NCI-H187 treated with DMSO at 0.1 percent for 48 hours (cell line): ENCODE results near the gene UBAC2.

ENCODE experiments used
- DNase-seq: peaks from one replicate; lab custom pipeline; 2025; lab: John Stamatoyannopoulos, UW

Gene UBAC2

GRCh38 chr13:99339230-99339721, 138.6 kb downstream of the UBAC2 start:
- DNase-seq: no peak

- no peak for DNase-seq
Measured at GRCh38 chr13:99339736-99340397, 139.2 kb downstream of the UBAC2 start.

GRCh38 chr13:99340638-99341037, 140.0 kb downstream of the UBAC2 start:
- DNase-seq: no peak

- DNase-seq: no peak
Measured at GRCh38 chr13:99341969-99342722, 141.5 kb downstream of the UBAC2 start.

- no peak for DNase-seq
Measured at GRCh38 chr13:99342723-99343315, 142.2 kb downstream of the UBAC2 start.

- no peak for DNase-seq
Measured at GRCh38 chr13:99344610-99345208, 144.1 kb downstream of the UBAC2 start.

GRCh38 chr13:99345345-99345744, 144.7 kb downstream of the UBAC2 start:
- DNase-seq: no peak

GRCh38 chr13:99346335-99347042, 145.8 kb downstream of the UBAC2 start:
- DNase-seq: no peak

- no peak for DNase-seq
Measured at GRCh38 chr13:99347335-99347878, 146.8 kb downstream of the UBAC2 start.

- no peak for DNase-seq
Measured at GRCh38 chr13:99347911-99348451, 147.3 kb downstream of the UBAC2 start.

GRCh38 chr13:99350191-99350590, 149.5 kb downstream of the UBAC2 start:
- no peak for DNase-seq

- no peak for DNase-seq
Measured at GRCh38 chr13:99351772-99352171, 151.1 kb downstream of the UBAC2 start.

GRCh38 chr13:99352351-99353245, 151.9 kb downstream of the UBAC2 start:
- no peak for DNase-seq

GRCh38 chr13:99353246-99353600, 152.6 kb downstream of the UBAC2 start:
- DNase-seq: no peak

GRCh38 chr13:99353836-99354235, 153.2 kb downstream of the UBAC2 start:
- no peak for DNase-seq

- DNase-seq: no peak
Measured at GRCh38 chr13:99354371-99354951, 153.8 kb downstream of the UBAC2 start.

GRCh38 chr13:99355267-99356011, 154.8 kb downstream of the UBAC2 start:
- DNase-seq: no peak

GRCh38 chr13:99356012-99356261, 155.3 kb downstream of the UBAC2 start:
- no peak for DNase-seq

GRCh38 chr13:99356262-99357091, 155.8 kb downstream of the UBAC2 start:
- no peak for DNase-seq
